ENCODE measurements around the gene KIAA0753. TPM values are rescaled to one million over a fixed set of nuclear protein-coding genes. Genes with fewer than 3 reads are reported as not detected.

The KIAA0753 gene
- total and polyA plus RNA-seq, 9 of the 15 experiments (the other 6 are each of a cell fraction or from before 2014, with no cell fraction given) = 2.0 to 9.0 (median 6.9) TPM

- BruUV-seq (replicated peaks) = no TSS peak
- ATAC-seq (no peak), DNase-seq (ENCODE audit: extremely low read depth in 1 of 4, low spot score in 3 of 4) (no peak), FAIRE-seq (no peak)
- Histone ChIP-seq H2AFZ (ENCODE audit: low read depth, low read length) (no peak overlapping the region), H3K79me2 (ENCODE audit: control insufficient read depth, insufficient read depth, low read length) (no peaks in the 10 kb centered on the region), H3K9ac (ENCODE audit: insufficient read depth in 1 of 2, low read depth in 2 of 2, low read length in 2 of 2) (no peak overlapping the region), H3K9me1 (ENCODE audit: control insufficient read depth, insufficient read depth, low read length) (no peaks in the 10 kb centered on the region), H3K27me3 (ENCODE audit: control insufficient read depth in 2 of 2, insufficient read depth in 2 of 2, low read length in 2 of 2) (no peaks in the 10 kb centered on the region), H3K4me1 (replicated peaks in 1 of 2; ENCODE audit: control insufficient read depth in 2 of 2, insufficient read depth in 2 of 2, low read length in 2 of 2) (no peaks in the 10 kb centered on the region), H4K20me1 (replicated peaks; ENCODE audit: control insufficient read depth, insufficient read depth, low read length) (no peaks in the 10 kb centered on the region), H3K9me3 (replicated peaks; ENCODE audit: control insufficient read depth, insufficient read depth, low read depth, low read length) (no peaks in the 10 kb centered on the region), H3K36me3 (ENCODE audit: control insufficient read depth, insufficient read depth, low read length) (peaks cover 62% of the 10 kb centered on the region), H3K4me2 (ENCODE audit: insufficient read depth, low read length) (no peak overlapping the region), H3K27ac (ENCODE audit: extremely low read depth, low read depth, low read length) (no peak overlapping the region), H3K4me3 (no peak overlapping the region)
- ChIA-PET POLR2A (no interaction called here), CTCF (ENCODE audit: low intra/inter-chr PET ratio) (no interaction called here)
- in situ Hi-C loops (cut with MboI) = no loop called here
- TF ChIP-seq TRIM25 (IDR thresholded peaks at IDR 0.05; ENCODE audit: borderline replicate concordance) = no peak
- no peak for TF ChIP-seq GATAD2B (IDR thresholded peaks at IDR 0.05; ENCODE audit: borderline replicate concordance)
- TF ChIP-seq ZZZ3 (IDR thresholded peaks at IDR 0.05) = no peak
- intact Hi-C loops (cut with micrococcal nuclease) = no loop called here
- 83% methylated on average over 6 of the region's 6 CpGs for WGBS (ENCODE audit: insufficient coverage, low coverage, missing lambda C conversion rate)
These were observed 48.3 kb downstream of the KIAA0753 start for GRCh38 chr17:6592173-6592572.

- WGBS (ENCODE audit: insufficient coverage, low coverage, missing lambda C conversion rate) = 67% methylated on average over 6 of the region's 7 CpGs
- Histone ChIP-seq H3K4me1 (replicated peaks in 1 of 2; ENCODE audit: control insufficient read depth in 2 of 2, insufficient read depth in 2 of 2, low read length in 2 of 2) (no peaks in the 10 kb centered on the region), H2AFZ (ENCODE audit: low read depth, low read length) (no peak overlapping the region), H3K79me2 (ENCODE audit: control insufficient read depth, insufficient read depth, low read length) (no peaks in the 10 kb centered on the region), H3K4me3 (no peak overlapping the region), H3K9me1 (ENCODE audit: control insufficient read depth, insufficient read depth, low read length) (no peaks in the 10 kb centered on the region), H3K36me3 (ENCODE audit: control insufficient read depth, insufficient read depth, low read length) (peaks cover 61% of the 10 kb centered on the region), H4K20me1 (replicated peaks; ENCODE audit: control insufficient read depth, insufficient read depth, low read length) (no peaks in the 10 kb centered on the region), H3K9ac (ENCODE audit: insufficient read depth in 1 of 2, low read depth in 2 of 2, low read length in 2 of 2) (no peak overlapping the region; a peak in 1 of 4 replicates), H3K9me3 (replicated peaks; ENCODE audit: control insufficient read depth, insufficient read depth, low read depth, low read length) (no peaks in the 10 kb centered on the region), H3K27ac (ENCODE audit: extremely low read depth, low read depth, low read length) (no peak overlapping the region), H3K27me3 (ENCODE audit: control insufficient read depth in 2 of 2, insufficient read depth in 2 of 2, low read length in 2 of 2) (no peaks in the 10 kb centered on the region), H3K4me2 (ENCODE audit: insufficient read depth, low read length) (no peak overlapping the region)
- no peak for FAIRE-seq
- CTCF ChIA-PET (ENCODE audit: low intra/inter-chr PET ratio) = no interaction called here
- BruUV-seq (replicated peaks) = no TSS peak
- in situ Hi-C loops (cut with MboI) (no loop called here), intact Hi-C loops (cut with micrococcal nuclease) (no loop called here)
- DNase-seq (ENCODE audit: extremely low read depth in 1 of 4, low spot score in 3 of 4) = no peak
- POLR2A ChIA-PET = no interaction called here
- ATAC-seq = no peak
- no peak for TF ChIP-seq PKNOX1 (IDR thresholded peaks at IDR 0.05)
- no peak for TF ChIP-seq NFXL1 (CRISPR knock-in tag; IDR thresholded peaks at IDR 0.05)
- no peak for TF ChIP-seq SETDB1 (IDR thresholded peaks at IDR 0.05; ENCODE audit: low read length)
- TF ChIP-seq ZNF134 (CRISPR knock-in tag; conservative IDR thresholded peaks at IDR 0.05) = no peak
- TF ChIP-seq MTF1 (CRISPR knock-in tag; IDR thresholded peaks at IDR 0.05; ENCODE audit: borderline replicate concordance) = no peak
These were observed 48.8 kb downstream of the KIAA0753 start for GRCh38 chr17:6591599-6592158.

Data from K562 (cell line).